Measurements from ENCODE around the gene LDB2.

DNA sequence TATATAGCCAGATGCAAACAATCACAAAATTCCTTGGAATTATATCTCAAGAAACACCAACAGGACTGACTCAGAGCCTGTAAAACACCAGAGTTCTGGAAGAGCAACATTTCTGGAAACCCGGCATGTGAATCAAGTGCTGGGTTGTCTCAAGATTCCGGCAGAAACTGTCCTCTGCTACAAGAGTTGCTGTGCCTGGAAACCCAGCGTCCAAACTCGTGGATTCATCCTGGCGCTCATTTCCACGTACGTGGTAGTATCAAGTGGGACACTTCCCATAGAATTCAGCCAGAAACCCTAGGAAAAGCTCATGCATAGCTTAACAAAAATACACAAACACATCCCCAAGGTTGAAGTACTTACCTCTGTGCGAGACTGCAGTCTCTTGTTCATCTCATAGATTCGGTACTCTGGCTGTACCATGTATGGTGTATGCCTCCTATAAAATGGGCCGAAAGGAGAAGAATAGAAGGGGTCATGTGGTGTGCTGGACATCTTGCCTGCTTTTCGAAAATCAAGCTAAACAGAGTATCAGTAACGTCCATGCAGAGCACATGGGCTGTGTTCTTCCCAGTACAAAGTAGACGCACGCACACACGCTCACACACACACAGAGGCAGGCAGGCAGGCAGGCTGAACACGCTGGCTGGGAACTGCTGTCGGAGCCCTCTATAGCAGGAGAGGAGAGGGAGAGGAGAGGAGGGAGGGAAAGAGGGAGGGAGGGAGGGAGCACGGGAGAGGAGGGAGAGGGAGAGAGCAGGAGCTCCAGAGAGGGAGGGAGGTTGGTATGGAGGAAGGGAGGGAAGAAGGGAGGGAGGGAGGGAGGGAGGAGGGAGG, at the start of gene LDB2:
- TF ChIP-seq, protein P1, sequence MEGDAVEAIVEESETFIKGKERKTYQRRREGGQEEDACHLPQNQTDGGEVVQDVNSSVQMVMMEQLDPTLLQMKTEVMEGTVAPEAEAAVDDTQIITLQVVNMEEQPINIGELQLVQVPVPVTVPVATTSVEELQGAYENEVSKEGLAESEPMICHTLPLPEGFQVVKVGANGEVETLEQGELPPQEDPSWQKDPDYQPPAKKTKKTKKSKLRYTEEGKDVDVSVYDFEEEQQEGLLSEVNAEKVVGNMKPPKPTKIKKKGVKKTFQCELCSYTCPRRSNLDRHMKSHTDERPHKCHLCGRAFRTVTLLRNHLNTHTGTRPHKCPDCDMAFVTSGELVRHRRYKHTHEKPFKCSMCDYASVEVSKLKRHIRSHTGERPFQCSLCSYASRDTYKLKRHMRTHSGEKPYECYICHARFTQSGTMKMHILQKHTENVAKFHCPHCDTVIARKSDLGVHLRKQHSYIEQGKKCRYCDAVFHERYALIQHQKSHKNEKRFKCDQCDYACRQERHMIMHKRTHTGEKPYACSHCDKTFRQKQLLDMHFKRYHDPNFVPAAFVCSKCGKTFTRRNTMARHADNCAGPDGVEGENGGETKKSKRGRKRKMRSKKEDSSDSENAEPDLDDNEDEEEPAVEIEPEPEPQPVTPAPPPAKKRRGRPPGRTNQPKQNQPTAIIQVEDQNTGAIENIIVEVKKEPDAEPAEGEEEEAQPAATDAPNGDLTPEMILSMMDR (conservative IDR thresholded peaks at IDR 0.05; ENCODE audit: low read length): no peak
- TF ChIP-seq EZH2phosphoT487 (IDR thresholded peaks at IDR 0.05; ENCODE audit: borderline replicate concordance, low read depth, low read length): no peak
